Kidney epithelial cell (primary cell): ENCODE data around the gene LRRD1. TPM values are rescaled to one million over a fixed set of nuclear protein-coding genes. Genes with fewer than 3 reads are reported as not detected.

Experiments
- DNase-seq: peaks from one replicate; pipeline ENCODE4 v3.0.0-alpha.2; 2010; ENCODE audit warnings: low read depth
- H3K27me3 ChIP-seq: 2 replicates; pipeline ENCODE4 v1.6.0; 2011; ENCODE audit warnings: low read length; ENCODE audit not compliant: control insufficient read depth, insufficient read depth
- H3K36me3 ChIP-seq: 2 replicates; pipeline ENCODE4 v1.5.1; 2011; ENCODE audit warnings: low read length; ENCODE audit not compliant: control insufficient read depth, insufficient read depth
- H3K4me3 ChIP-seq: 2 replicates; pipeline ENCODE4 v1.5.1; 2011; ENCODE audit warnings: low read depth, mild to moderate bottlenecking, control low read depth, low read length
- total RNA-seq: library from RNA; depleted of rRNA; stranded (reverse); fragments of >200 nt; gene quantifications from 2 replicates; pipeline ENCODE4 v1.2.3, GENCODE V29; 2015
- TF ChIP-seq, protein P1 (sequence below): IDR thresholded peaks from 2 replicates; pipeline ENCODE4 v1.5.1; 2011; ENCODE audit warnings: mild to moderate bottlenecking, moderate library complexity, low read length, control low read depth, inconsistent platforms; ENCODE audit not compliant: insufficient read depth, poor library complexity, severe bottlenecking

Gene LRRD1
- total RNA-seq, 1 donor from 2014 or later = not detected

- H3K4me3 ChIP-seq = peak within 1 kb of the TSS; percentile 98
- H3K36me3 ChIP-seq = no peaks in the 10 kb centered on the region
- TF ChIP-seq, protein P1, sequence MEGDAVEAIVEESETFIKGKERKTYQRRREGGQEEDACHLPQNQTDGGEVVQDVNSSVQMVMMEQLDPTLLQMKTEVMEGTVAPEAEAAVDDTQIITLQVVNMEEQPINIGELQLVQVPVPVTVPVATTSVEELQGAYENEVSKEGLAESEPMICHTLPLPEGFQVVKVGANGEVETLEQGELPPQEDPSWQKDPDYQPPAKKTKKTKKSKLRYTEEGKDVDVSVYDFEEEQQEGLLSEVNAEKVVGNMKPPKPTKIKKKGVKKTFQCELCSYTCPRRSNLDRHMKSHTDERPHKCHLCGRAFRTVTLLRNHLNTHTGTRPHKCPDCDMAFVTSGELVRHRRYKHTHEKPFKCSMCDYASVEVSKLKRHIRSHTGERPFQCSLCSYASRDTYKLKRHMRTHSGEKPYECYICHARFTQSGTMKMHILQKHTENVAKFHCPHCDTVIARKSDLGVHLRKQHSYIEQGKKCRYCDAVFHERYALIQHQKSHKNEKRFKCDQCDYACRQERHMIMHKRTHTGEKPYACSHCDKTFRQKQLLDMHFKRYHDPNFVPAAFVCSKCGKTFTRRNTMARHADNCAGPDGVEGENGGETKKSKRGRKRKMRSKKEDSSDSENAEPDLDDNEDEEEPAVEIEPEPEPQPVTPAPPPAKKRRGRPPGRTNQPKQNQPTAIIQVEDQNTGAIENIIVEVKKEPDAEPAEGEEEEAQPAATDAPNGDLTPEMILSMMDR = no peak
- DNase-seq = peak; percentile 48
- H3K27me3 ChIP-seq = no peaks in the 10 kb centered on the region
Observed at GRCh38 chr7:92134271-92135051, 44.5 kb downstream of the LRRD1 start, which contains the start of gene CYP51A1. Gene CYP51A1, minus strand, starts transcription at chr7:92134477. Its CDS starts 113 bp downstream, at chr7:92134364.

GRCh38 chr7:92133737-92134270 is 45.1 kb downstream of the LRRD1 start:
- no peak for DNase-seq
- no peaks in the 10 kb centered on the region for H3K27me3 ChIP-seq

DNA sequence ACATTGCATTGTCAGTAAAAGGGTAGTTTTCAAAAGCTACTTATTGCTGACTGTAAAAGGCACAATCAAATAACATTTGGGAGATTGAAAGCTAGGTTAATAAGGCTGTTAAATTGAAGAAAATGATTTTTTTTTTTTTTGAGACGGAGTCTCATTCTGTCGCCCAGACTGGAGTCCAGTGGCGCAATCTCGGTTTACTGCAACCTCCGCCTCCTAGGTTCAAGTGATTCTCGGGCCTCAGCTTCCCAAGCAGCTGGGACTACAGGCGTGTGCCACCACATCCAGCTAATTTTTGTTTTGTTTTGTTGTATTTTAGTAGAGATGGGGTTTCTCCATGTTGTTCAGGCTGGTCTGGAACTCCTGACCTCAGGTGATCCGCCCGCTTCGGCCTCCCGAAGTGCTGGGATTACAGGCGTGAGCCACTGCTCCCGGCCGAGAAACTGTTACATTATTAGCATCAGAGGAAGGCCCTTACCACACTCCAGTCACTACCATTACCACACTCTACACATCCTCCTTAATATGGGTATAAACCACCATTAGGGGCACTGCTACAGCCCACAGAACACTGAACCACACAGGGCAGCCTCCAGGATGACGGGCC is 45.7 kb downstream of the LRRD1 start:
- Histone ChIP-seq H3K36me3 (no peaks in the 10 kb centered on the region), H3K27me3 (no peaks in the 10 kb centered on the region), H3K4me3 (peak overlapping the region; percentile 98)
- no peak for DNase-seq
- TF ChIP-seq, protein P1 = no peak

More at GRCh38 chr7:92133737-92134270, 45.1 kb downstream of the LRRD1 start:
- peak overlapping the region; percentile 98 for H3K4me3 ChIP-seq
- TF ChIP-seq, protein P1 = peak; percentile 70
- no peaks in the 10 kb centered on the region for H3K36me3 ChIP-seq

GRCh38 chr7:92131764-92132330 is 47.1 kb downstream of the LRRD1 start:
- H3K27me3 ChIP-seq = no peaks in the 10 kb centered on the region
- H3K4me3 ChIP-seq = no peak overlapping the region
- H3K36me3 ChIP-seq = no peaks in the 10 kb centered on the region
- TF ChIP-seq, protein P1 = no peak
- DNase-seq = no peak

- TF ChIP-seq, protein P1 = no peak
- Histone ChIP-seq H3K27me3 (no peaks in the 10 kb centered on the region), H3K4me3 (no peak overlapping the region), H3K36me3 (no peaks in the 10 kb centered on the region)
- DNase-seq = no peak
Observed at GRCh38 chr7:92131093-92131492, 47.8 kb downstream of the LRRD1 start.
